ENCODE results near the gene POU6F2.
"Not testable (repeated sequence)": the region's sequence is repeated elsewhere in the genome, so short reads cannot be mapped to it uniquely, and the experiment has no call there.

The POU6F2 gene

GRCh38 chr7:39324139-39324760 is 346.5 kb downstream of the POU6F2 start:
- Mint-ChIP-seq H3K4me3 (no peak overlapping the region), H3K4me1 (no peaks in the 10 kb centered on the region), H3K27ac (no peak overlapping the region), H3K9me3 (no peaks in the 10 kb centered on the region), H3K27me3 (no peaks in the 10 kb centered on the region)
- DNase-seq (no peak), ATAC-seq (no peak)

- not testable (repeated sequence) for H3K27ac Mint-ChIP-seq, H3K4me1 Mint-ChIP-seq, H3K9me3 Mint-ChIP-seq, DNase-seq, H3K4me3 Mint-ChIP-seq, ATAC-seq
- H3K27me3 Mint-ChIP-seq = peaks cover 28% of the 10 kb centered on the region
Observed at GRCh38 chr7:39331607-39332006, 353.9 kb downstream of the POU6F2 start.

GRCh38 chr7:39332142-39332541 is 354.4 kb downstream of the POU6F2 start:
- no peak overlapping the region for H3K27ac Mint-ChIP-seq
- H3K4me1 Mint-ChIP-seq = no peaks in the 10 kb centered on the region
- H3K27me3 Mint-ChIP-seq = peaks cover 28% of the 10 kb centered on the region
- DNase-seq (no peak), ATAC-seq (no peak)
- no peaks in the 10 kb centered on the region for H3K9me3 Mint-ChIP-seq
- H3K4me3 Mint-ChIP-seq = no peak overlapping the region

- Mint-ChIP-seq H3K4me3 (no peak overlapping the region), H3K27ac (no peak overlapping the region), H3K9me3 (no peaks in the 10 kb centered on the region), H3K27me3 (peaks cover 28% of the 10 kb centered on the region), H3K4me1 (no peaks in the 10 kb centered on the region)
- no peak for DNase-seq
- ATAC-seq = no peak
Observed at GRCh38 chr7:39333701-39334100, 356.0 kb downstream of the POU6F2 start.

- no peak for DNase-seq
- no peak overlapping the region for H3K27ac Mint-ChIP-seq
- H3K9me3 Mint-ChIP-seq = no peaks in the 10 kb centered on the region
- H3K4me1 Mint-ChIP-seq = no peaks in the 10 kb centered on the region
- no peak for ATAC-seq
- H3K27me3 Mint-ChIP-seq = peaks cover 34% of the 10 kb centered on the region
- H3K4me3 Mint-ChIP-seq = no peak overlapping the region
Observed at GRCh38 chr7:39336442-39336841, 358.7 kb downstream of the POU6F2 start.

GRCh38 chr7:39338716-39339115 is 361.0 kb downstream of the POU6F2 start:
- ATAC-seq (no peak), DNase-seq (no peak)
- Mint-ChIP-seq H3K4me3 (no peak overlapping the region), H3K27ac (no peak overlapping the region), H3K4me1 (no peaks in the 10 kb centered on the region), H3K9me3 (no peaks in the 10 kb centered on the region), H3K27me3 (peaks cover 24% of the 10 kb centered on the region)

GRCh38 chr7:39339591-39339990 is 361.9 kb downstream of the POU6F2 start:
- Mint-ChIP-seq H3K9me3 (no peaks in the 10 kb centered on the region), H3K4me1 (no peaks in the 10 kb centered on the region), H3K27me3 (peaks cover 24% of the 10 kb centered on the region), H3K27ac (peak overlapping the region in 1 of 2 donors; percentile 29), H3K4me3 (no peak overlapping the region)
- ATAC-seq (peak; percentile 26), DNase-seq (no peak)

- DNase-seq (no peak), ATAC-seq (no peak)
Observed at GRCh38 chr7:39341083-39341482, 363.4 kb downstream of the POU6F2 start.

GRCh38 chr7:39342763-39343162 is 365.1 kb downstream of the POU6F2 start:
- Mint-ChIP-seq H3K9me3 (no peaks in the 10 kb centered on the region), H3K27me3 (peaks cover 17% of the 10 kb centered on the region), H3K27ac (no peak overlapping the region), H3K4me3 (no peak overlapping the region), H3K4me1 (no peaks in the 10 kb centered on the region)
- DNase-seq (no peak), ATAC-seq (no peak)

More at GRCh38 chr7:39341083-39341482, 363.4 kb downstream of the POU6F2 start:
- H3K4me1 Mint-ChIP-seq = no peaks in the 10 kb centered on the region
- no peaks in the 10 kb centered on the region for H3K9me3 Mint-ChIP-seq
- no peak overlapping the region for H3K4me3 Mint-ChIP-seq
- no peak overlapping the region for H3K27ac Mint-ChIP-seq
- H3K27me3 Mint-ChIP-seq = peaks cover 18% of the 10 kb centered on the region

- H3K4me1 Mint-ChIP-seq = no peaks in the 10 kb centered on the region
- no peaks in the 10 kb centered on the region for H3K9me3 Mint-ChIP-seq
- no peak for DNase-seq
- no peak overlapping the region for H3K27ac Mint-ChIP-seq
- H3K27me3 Mint-ChIP-seq = no peaks in the 10 kb centered on the region
- ATAC-seq = peak; percentile 20
- no peak overlapping the region for H3K4me3 Mint-ChIP-seq
Observed at GRCh38 chr7:39349452-39350123, 371.9 kb downstream of the POU6F2 start.

- H3K9me3 Mint-ChIP-seq = no peaks in the 10 kb centered on the region
- H3K4me3 Mint-ChIP-seq = no peak overlapping the region
- H3K27ac Mint-ChIP-seq = no peak overlapping the region
- H3K4me1 Mint-ChIP-seq = peaks cover 12% of the 10 kb centered on the region
- ATAC-seq (no peak), DNase-seq (no peak)
- H3K27me3 Mint-ChIP-seq = no peaks in the 10 kb centered on the region
Observed at GRCh38 chr7:39353615-39354376, 376.1 kb downstream of the POU6F2 start.

GRCh38 chr7:39355664-39356063 is 378.0 kb downstream of the POU6F2 start:
- Mint-ChIP-seq H3K4me3 (no peak overlapping the region), H3K9me3 (no peaks in the 10 kb centered on the region), H3K27ac (no peak overlapping the region), H3K4me1 (peaks cover 12% of the 10 kb centered on the region), H3K27me3 (no peaks in the 10 kb centered on the region)
- ATAC-seq (no peak), DNase-seq (no peak)

GRCh38 chr7:39356172-39356925 is 378.6 kb downstream of the POU6F2 start:
- Mint-ChIP-seq H3K27me3 (no peaks in the 10 kb centered on the region), H3K27ac (peak overlapping the region in 1 of 2 donors; percentile 76), H3K4me1 (peaks cover 12% of the 10 kb centered on the region), H3K4me3 (peak overlapping the region in 1 of 2 donors; percentile 16), H3K9me3 (no peaks in the 10 kb centered on the region)
- no peak for ATAC-seq
- no peak for DNase-seq

- Mint-ChIP-seq H3K4me3 (no peak overlapping the region), H3K9me3 (no peaks in the 10 kb centered on the region), H3K4me1 (peaks cover 12% of the 10 kb centered on the region), H3K27me3 (peaks cover 6% of the 10 kb centered on the region), H3K27ac (no peak overlapping the region)
- no peak for ATAC-seq
- no peak for DNase-seq
Observed at GRCh38 chr7:39357648-39358047, 379.9 kb downstream of the POU6F2 start.

GRCh38 chr7:39360038-39360437 is 382.3 kb downstream of the POU6F2 start:
- ATAC-seq (no peak), DNase-seq (no peak)
- Mint-ChIP-seq H3K4me3 (no peak overlapping the region), H3K27me3 (peaks cover 18% of the 10 kb centered on the region), H3K27ac (no peak overlapping the region), H3K9me3 (no peaks in the 10 kb centered on the region), H3K4me1 (peaks cover 12% of the 10 kb centered on the region)

Measured in stimulated activated naive CD8-positive, alpha-beta T cell treated with anti-CD3 and anti-CD28 coated beads, Interleukin-15, amount 100 ng/mL, for 72 hours (primary cell).